ENCODE measurements around the gene CRYBG2.

CRYBG2 gene

GRCh38 chr1:26354972-26355371 lies 1.0 kb upstream of the CRYBG2 start:
- no peak for TF ChIP-seq CTCF (IDR thresholded peaks at IDR 0.05)
- peaks cover 0 to 7% of the 10 kb centered on the region in 2 experiments for H3K4me1 ChIP-seq (ENCODE audit: control insufficient read depth in 1 of 2, insufficient read depth in 1 of 2, low read depth in 1 of 2, low read length in 1 of 2)
- no peaks in the 10 kb centered on the region for H3K9me3 ChIP-seq
- peaks cover 48% of the 10 kb centered on the region for H3K27me3 ChIP-seq
- no peak overlapping the region for H3K4me3 ChIP-seq (ENCODE audit: low read depth in 1 of 2, low read length in 1 of 2)
- H3K27ac ChIP-seq = no peak overlapping the region
- no peaks in the 10 kb centered on the region for H3K36me3 ChIP-seq

- Histone ChIP-seq H3K9me3 (no peaks in the 10 kb centered on the region), H3K4me3 (ENCODE audit: low read depth in 1 of 2, low read length in 1 of 2) (no peak overlapping the region), H3K36me3 (no peaks in the 10 kb centered on the region), H3K4me1 (ENCODE audit: control insufficient read depth in 1 of 2, insufficient read depth in 1 of 2, low read depth in 1 of 2, low read length in 1 of 2) (no peaks in the 10 kb centered on the region), H3K27me3 (peaks cover 31% of the 10 kb centered on the region), H3K27ac (no peak overlapping the region)
- TF ChIP-seq CTCF (IDR thresholded peaks at IDR 0.05) = no peak
Observed at GRCh38 chr1:26353210-26353859, 595 bp downstream of the CRYBG2 start.

- H3K4me1 ChIP-seq (ENCODE audit: control insufficient read depth in 1 of 2, insufficient read depth in 1 of 2, low read depth in 1 of 2, low read length in 1 of 2) = no peaks in the 10 kb centered on the region
- peaks cover 21% of the 10 kb centered on the region for H3K27me3 ChIP-seq
- H3K4me3 ChIP-seq (ENCODE audit: low read depth in 1 of 2, low read length in 1 of 2) = no peak overlapping the region
- no peak overlapping the region for H3K27ac ChIP-seq
- TF ChIP-seq CTCF (IDR thresholded peaks at IDR 0.05) = no peak
- no peaks in the 10 kb centered on the region for H3K9me3 ChIP-seq
- H3K36me3 ChIP-seq = no peaks in the 10 kb centered on the region
Observed at GRCh38 chr1:26352338-26352679, 1.6 kb downstream of the CRYBG2 start.

GRCh38 chr1:26351590-26352337 lies 2.2 kb downstream of the CRYBG2 start:
- H3K4me3 ChIP-seq (ENCODE audit: low read depth in 1 of 2, low read length in 1 of 2) = no peak overlapping the region
- H3K27ac ChIP-seq = no peak overlapping the region
- no peaks in the 10 kb centered on the region for H3K9me3 ChIP-seq
- H3K36me3 ChIP-seq = no peaks in the 10 kb centered on the region
- peaks cover 16% of the 10 kb centered on the region for H3K27me3 ChIP-seq
- no peak for TF ChIP-seq CTCF (IDR thresholded peaks at IDR 0.05)
- no peaks in the 10 kb centered on the region for H3K4me1 ChIP-seq (ENCODE audit: control insufficient read depth in 1 of 2, insufficient read depth in 1 of 2, low read depth in 1 of 2, low read length in 1 of 2)

GRCh38 chr1:26350701-26351589 lies 3.0 kb downstream of the CRYBG2 start:
- H3K4me3 ChIP-seq (ENCODE audit: low read depth in 1 of 2, low read length in 1 of 2) = no peak overlapping the region
- no peak overlapping the region for H3K27ac ChIP-seq
- no peak for TF ChIP-seq CTCF (IDR thresholded peaks at IDR 0.05)
- H3K36me3 ChIP-seq = no peaks in the 10 kb centered on the region
- peaks cover 0 to 5% of the 10 kb centered on the region in 2 experiments for H3K4me1 ChIP-seq (ENCODE audit: control insufficient read depth in 1 of 2, insufficient read depth in 1 of 2, low read depth in 1 of 2, low read length in 1 of 2)
- no peaks in the 10 kb centered on the region for H3K9me3 ChIP-seq
- H3K27me3 ChIP-seq = peaks cover 8% of the 10 kb centered on the region

Data from neutrophil (primary cell).